GF-D8 (cell line): ENCODE results near the gene TMED3.
"Not testable (repeated sequence)": the region's sequence is repeated elsewhere in the genome, so short reads cannot be mapped to it uniquely, and the experiment has no call there.

Experiments used
- DNase-seq: peaks from one replicate; lab custom pipeline; 2025; lab: John Stamatoyannopoulos, UW

Gene TMED3

DNA sequence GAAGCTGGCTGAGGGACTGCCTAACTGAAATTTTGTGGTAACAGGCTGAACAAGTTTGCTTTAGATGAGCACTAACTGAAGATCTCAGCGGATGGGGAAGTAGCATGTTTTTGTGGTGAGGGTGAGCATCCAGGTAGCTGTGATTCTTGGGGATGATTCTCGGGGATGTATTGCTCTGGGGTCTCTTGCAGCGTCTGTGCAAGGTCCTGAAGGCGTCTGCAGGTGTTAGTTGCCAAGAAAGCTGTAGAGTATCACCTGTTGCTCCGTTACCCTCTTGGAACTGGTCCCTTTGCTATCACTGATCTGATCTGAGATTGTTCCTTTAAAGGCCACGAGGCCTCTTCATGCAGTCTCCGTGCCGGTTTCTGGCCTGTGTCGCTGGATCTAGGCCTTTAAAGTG, 6.0 kb downstream of the TMED3 start:
- DNase-seq: no peak

DNA sequence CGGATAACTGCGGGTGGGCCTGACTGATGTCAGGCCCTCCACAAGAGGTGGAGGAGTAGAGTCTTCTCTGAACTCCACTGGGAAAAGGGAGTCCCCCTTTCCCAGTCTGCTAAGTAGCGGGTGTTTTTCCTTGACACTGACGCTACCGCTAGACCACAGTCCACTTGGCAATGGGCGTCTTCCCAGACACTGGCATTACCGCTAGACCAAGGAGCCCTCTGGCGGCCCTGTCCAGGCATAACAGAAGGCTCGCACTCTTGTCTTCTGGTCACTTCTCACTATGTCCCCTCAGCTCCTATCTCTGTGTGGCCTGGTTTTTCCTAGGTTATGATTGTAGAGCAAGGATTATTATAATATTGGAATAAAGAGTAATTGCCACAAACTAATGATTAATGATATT, 9.1 kb downstream of the TMED3 start:
- DNase-seq: not testable (repeated sequence)

DNA sequence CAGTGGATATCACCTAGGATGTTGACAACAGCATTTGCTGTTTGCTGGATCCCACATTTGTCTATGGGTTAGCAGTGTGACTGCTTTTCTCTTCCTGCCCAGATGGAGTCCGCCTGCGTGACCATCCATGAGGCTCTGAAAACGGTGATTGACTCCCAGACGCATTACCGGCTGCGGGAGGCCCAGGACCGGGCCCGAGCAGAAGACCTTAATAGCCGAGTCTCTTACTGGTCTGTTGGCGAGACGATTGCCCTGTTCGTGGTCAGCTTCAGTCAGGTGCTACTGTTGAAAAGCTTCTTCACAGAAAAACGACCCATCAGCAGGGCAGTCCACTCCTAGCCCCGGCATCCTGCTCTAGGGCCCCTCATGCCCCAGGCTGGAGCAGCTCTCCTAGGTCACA, 11.0 kb downstream of the TMED3 start:
- no peak for DNase-seq

DNA sequence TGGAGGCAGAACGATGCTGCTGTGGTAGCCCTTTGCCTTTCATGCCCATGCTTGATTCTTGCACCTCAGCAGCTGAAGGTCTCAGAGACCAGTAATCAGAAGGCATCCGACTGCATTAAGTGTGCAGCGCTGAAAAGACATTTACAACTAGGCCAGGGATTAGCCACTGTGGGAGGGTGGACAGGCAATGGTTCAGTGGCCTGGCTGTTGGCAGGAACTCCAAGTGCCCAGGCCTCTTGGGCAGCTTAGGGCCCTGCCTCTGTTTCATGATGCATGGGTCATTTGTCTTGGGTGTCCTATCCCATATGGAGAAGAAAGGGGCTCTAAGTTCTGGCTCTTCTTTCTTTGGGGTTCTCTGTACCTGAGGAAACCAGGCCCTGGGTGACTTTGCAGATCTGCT, 11.4 kb downstream of the TMED3 start:
- no peak for DNase-seq

DNA sequence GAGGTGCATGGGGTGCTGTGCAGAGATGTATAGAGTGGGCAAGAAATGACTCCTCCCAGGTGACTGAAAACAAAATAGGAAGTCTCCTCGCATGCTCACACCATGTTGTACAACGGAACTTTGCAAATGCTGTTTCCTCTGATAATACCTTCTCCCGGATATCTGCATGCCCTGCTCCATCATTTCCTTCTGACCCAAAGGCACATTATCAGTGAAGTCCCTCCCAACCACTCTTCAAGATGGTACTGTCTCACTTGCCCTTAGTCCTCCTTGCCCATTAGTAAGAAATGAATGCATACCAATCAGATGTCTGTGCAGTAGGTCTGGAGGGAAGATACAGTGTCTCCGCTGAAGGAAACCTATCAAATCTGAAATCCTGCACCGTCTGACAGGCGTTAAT, 12.0 kb downstream of the TMED3 start:
- no peak for DNase-seq

DNA sequence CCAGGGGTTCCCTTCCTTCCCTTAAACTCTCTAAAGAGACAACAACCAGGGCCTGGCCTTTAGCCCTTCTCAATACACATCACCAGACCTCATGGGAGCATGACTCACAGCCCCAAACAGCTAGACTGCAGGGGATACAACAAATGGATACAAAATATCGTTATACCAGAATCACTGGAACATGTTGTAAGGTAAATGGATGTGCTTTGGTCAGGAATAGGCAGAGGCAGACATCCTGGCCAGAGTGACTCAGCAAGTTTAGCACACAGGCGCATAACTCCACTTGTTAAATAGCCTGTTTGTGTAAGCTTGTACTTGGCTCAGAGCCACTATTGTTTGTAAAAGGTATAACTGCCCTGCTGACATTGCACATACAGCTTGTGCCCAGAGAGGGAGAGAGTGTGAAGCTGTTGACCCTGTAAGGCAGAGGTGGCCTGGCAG, 18.3 kb downstream of the TMED3 start:
- no peak for DNase-seq

DNA sequence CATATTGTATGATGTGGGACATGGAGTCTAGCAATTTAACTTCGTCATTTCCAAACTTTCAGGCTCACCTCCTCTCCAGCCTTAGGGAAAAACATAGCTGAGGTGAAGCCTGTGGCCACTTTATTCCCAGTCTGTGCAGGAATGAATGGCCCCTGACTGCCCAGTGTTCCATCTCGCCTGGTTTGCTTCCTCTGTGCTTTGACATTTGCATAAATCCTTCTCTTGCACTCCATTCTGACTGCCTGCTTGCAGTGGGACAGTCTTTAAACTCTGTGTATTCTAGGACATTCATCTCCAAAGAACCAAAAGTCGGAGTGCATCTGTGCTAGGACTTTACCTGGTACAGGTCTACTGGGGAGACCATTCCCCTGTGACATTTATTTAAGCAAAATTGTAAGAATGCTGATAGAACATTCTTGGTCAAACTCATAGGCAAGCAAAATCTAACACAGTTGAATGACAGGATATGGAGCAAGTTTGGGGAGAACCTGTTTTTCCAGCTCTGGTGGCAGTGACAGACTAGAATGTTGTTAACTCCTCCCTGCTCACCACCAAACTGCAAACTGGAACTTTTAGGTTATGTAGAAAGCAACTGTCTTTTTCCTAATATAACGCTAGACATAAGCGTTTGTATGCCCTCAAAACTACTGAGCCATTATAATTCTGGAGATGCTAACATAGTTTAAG, 22.1 kb downstream of the TMED3 start:
- no peak for DNase-seq

DNA sequence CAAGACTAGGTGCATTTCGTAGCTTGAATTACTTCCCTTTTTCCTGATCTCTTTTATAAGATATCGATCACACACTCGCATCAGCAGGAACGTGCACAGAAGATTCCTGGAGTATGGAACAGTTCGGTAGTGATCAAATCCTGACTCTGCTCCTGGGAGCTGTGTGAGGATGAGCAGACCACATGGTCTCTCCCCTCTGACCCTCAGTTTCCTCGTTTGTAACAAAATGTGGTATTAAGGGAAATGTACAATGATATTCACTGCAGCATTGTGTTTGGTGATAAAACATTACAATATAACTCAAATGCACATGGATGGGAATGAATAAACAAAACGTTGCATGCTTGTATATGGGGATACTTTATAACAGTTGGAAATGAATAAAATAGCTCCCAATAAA, 26.7 kb downstream of the TMED3 start:
- DNase-seq: no peak

DNA sequence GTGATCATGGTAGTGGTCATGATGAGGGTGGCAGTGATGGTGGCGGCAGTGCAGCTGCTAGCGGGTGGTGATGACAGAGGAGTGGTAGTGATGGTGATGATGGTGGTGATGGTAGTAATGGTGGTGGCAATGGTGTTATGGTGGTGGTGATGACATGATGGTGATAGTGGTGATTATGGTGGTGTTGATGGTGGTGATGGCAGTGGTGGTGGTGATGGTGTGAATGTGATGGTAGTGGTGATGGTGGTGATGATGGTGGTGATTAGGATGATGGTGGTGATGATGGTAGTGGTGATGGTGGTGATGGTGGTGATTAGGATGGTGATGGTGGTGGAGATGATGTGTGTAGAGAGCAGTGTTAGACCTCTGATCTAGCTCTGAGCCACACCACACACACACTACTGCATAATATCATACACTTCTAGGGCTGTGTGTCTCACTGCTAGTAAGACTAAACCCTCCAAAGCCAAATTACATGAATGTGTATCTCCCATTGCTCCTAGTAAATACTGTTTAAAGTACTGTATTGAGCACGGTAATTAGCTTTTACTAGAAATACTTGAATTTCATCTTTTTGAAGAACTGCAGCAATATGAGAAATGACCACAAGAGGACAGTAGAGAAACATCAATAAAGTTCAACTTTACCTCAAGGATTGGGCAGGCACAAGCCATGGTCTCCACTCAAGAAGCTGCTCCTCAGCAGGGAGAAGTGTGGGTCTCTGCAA, 28.8 kb downstream of the TMED3 start:
- no peak for DNase-seq

DNA sequence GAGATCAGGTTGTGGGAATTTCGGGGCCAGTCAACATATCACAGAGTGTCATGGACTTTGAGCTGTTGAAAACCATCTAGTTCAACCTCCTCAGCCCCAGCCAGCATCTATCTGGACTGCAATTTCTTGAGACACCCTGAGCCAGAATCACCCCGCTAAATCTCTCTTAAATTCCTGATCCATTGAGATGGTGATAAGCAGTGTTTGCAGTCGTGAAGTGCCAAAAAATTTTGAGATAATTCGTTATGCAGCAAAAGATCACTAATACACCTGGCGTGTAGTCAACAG, 29.3 kb downstream of the TMED3 start:
- DNase-seq: no peak

DNA sequence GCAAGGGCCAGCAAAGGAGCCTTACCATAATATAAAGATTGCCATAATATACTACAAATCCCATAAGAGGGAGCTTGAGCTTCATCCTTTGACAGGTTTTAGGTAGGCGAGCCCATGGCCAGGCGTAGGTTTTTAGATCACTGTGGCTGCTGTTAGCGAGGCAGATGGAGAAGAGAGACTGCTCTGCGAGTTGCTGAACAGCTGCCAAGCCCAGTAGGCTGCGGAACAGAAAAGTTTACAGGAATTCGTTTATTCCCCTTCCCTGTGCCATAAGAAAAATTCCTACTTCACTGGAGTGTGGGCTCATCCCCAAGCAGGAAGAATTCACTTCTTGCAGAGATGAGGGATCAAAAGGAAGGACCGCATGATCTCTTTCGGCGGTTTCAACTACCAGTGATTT, 30.5 kb downstream of the TMED3 start:
- no peak for DNase-seq

DNA sequence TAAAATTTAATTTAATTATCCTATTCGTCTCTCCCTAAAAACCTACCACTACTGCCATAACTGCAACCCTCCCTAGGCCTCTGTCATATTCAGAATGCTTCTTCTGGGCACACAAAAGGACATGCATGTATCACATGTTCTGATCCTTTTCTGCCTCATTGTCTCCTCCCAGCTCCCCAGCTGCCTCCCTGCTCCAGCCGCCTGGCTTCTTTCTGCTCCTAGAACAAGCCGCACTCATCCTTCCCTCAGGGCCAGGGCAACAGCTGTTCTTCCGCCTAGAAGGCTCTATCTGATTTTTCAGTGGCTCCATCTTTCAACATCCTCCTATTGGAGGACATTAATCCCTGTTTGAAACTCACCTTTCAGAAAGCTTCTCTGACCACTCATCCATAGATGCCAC, 38.6 kb downstream of the TMED3 start:
- no peak for DNase-seq

DNA sequence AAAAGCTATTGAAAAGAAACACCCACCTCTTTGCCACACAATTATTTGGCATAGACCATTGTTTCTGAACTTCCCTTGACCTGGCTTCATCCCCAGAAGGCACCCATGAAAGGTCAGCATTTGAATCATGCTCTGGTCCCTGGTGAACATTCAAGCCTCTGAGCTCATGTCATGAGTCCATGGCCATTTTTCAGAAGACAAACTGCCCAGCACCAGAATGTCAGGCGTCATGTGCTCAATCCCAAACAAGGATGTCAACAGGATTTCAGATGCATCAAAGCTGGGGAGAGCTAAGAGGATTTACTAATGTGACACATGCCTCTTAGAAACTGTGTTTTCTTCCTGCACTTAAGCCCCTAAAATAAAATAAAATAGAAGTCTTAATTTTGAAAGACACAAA, 41.3 kb downstream of the TMED3 start:
- no peak for DNase-seq

DNA sequence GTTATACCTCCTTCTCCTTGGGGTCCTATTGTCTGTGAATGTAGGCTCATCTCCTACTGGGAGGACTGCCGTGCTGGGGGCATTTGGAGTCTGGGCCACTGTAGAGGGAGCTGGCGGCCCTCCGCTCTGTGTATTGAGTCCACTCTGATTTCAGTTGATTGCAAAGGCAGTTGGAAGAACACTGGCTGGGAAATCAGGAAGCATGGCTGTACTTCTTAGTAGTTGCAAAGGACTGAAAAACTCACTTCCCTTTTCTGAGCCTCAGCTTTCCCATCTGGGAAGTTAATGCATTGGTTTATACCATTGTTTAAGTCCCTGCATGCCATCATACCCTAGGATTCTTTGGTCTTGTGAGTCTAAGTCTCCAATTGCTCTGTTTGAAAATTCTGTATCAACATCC, 46.7 kb downstream of the TMED3 start:
- DNase-seq: no peak

DNA sequence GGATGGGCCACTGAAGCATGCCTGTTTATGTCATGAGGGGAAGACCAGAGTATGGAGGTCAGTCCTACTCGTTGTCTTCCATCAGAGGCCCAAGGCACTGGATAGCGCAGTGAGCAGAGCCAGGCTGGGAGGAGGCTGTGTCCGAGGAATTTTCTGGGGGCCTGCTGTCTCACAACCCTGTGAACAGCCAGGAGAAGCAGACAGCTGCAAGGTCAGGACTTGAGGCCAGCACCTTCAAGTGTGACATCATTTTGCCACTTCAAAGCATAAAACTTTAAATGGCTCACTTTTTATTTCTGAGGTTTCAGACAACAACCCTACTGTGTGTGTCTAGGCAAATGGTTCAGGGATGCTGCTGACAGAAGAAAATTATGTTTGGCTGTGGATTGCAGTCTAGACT, 47.2 kb downstream of the TMED3 start:
- no peak for DNase-seq

DNA sequence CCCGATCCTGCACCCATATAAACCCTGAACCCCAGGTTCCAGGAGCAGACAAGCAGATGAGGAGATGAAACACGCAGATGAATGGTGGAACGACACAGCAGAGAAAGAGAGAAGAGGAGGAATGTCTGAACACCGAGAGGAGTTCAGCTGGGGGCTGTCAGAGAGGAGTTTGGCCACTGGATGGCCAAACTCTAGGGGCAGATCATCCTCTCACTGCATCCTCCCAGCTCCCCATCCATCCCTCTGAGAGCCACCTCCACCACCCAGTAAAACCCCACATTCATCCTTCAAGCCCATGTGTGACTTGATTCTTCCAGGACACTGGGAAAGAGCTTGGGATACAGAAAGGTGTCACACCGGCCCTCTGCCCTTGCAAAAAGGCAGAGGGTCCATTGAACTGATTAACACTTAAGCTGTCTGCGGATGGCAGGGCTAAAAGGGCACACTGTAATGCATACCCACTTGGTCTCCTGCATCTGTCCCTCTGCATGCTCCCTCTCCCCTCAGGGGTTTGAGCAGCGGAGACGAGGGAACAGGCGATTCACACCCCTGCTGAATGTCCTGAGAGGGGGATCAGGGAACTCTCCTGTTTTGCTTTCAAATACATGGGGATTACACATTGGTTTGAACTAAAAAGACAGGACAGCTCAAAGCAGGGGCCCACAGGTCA, 53.8 kb downstream of the TMED3 start:
- DNase-seq: no peak

DNA sequence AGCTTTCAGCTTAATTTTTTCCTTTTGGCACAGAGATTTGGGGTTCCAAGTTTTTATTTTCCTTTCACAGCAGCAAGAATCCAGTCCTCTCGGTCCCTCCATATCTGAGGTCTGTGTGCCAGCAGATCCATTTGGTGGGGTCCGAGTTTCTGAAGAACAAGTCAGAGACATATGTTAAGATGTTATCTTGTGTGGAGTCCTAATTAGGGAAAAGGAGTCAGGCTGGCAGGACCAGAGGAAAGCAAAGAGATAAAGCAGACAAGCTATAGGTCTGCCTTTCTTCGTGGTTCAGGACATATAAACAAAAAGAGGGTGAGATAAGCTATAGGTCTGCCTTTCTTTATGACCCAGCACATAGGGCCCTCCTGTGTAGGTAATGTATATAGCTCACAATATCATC, 54.9 kb downstream of the TMED3 start:
- no peak for DNase-seq

DNA sequence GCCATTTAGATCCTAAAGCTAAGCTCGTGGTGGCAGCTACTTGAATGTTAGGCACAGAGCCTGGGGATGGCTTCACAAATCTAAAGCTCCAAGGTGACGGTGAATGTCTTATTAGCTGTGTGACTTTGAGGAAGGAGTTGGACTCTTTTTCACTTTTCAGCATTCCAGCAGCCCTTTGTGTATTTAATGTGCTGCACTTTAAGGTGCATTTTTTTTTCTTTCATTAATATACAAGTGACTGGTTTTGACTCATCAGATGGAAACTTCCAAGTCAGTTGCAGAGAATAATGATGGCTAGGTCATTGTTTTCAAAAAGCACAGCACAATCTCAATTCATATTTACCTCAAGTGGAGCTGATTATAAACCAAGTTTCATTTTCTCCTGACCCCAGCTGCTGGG, 55.8 kb downstream of the TMED3 start:
- DNase-seq: no peak

DNA sequence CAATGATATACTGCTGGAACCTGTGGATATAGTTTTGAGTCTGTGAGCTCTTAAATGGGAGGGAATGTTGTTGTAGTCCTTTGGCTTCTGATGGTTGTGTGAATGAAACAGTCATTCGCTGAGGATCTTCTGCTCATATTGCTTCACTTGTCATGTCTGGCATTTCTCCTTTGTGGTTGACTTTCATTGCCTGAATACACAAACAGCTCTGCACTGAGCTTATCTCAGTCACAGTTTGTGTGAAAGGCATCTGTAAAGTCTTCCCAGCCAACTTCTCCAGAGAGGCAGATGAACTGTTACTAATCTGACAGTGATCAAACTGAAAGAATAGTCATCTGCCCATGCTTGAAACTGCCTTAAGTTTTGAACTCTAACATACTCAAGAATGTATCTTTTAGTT, 59.8 kb downstream of the TMED3 start:
- peak; percentile 62 for DNase-seq

DNA sequence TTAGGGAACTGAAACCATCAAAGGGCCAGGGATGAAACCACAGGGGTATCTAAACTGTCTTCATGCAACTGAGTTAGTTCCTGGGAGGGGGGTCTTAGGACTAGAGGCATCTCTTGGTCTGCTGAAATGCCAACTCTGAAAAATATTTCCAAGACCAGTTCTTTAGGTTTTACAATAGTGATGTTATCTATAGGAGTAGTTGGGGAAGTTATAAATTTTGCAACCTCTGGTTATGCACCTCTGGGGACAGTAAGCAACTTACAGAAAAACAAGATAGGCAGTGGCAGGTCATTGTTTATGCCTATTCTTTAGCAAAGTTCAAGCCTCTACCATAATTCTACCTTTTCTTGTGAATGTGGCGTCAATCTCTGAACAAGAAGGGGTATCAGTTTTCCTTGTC, 60.7 kb downstream of the TMED3 start:
- peak; percentile 49 for DNase-seq

DNA sequence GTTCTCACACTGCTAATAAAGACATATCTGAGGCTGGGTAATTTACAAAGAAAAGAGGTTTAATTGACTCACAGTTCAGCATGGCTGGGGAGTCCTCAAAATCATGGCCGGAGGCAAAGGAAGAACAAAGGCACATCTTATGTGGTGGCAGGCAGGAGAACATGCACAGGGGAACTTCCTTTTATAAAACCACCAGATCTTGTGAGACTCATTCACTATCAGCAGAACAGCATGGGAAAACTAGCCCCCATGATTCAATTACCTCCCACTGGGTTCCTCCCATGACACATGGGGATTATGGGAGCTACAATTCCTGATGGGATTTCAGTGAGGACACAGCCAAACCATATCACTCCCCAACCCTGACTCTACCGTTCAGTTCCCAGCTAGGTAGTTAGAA, 61.5 kb downstream of the TMED3 start:
- no peak for DNase-seq
